ENCODE results near the gene TMEM117.
"Not testable (repeated sequence)": the region's sequence is repeated elsewhere in the genome, so short reads cannot be mapped to it uniquely, and the experiment has no call there.

Gene TMEM117

GRCh38 chr12:44248436-44248835, 412.6 kb downstream of the TMEM117 start:
- no peaks in the 10 kb centered on the region for H3K79me2 ChIP-seq (ENCODE audit: control insufficient read depth, insufficient read depth, low read length, poor library complexity)
- H3K79me1 ChIP-seq (ENCODE audit: low read length): no peaks in the 10 kb centered on the region
- no peak overlapping the region for H3K4me2 ChIP-seq (ENCODE audit: low read length)
- no peak overlapping the region for H3K4ac ChIP-seq (ENCODE audit: low read depth, low read length)
- DNase-seq: no peak
- H3K4me1 ChIP-seq (ENCODE audit: control insufficient read depth in 1 of 2, insufficient read depth in 2 of 2, low read length in 2 of 2): no peaks in the 10 kb centered on the region
- no peak overlapping the region for H3K4me3 ChIP-seq (ENCODE audit: low read depth, low read length)
- H2AK5ac ChIP-seq (ENCODE audit: low read length): no peak overlapping the region
- H3K14ac ChIP-seq (ENCODE audit: low read length): no peak overlapping the region
- no peak overlapping the region for H4K12ac ChIP-seq (ENCODE audit: low read depth, low read length)
- no peak overlapping the region for H4K91ac ChIP-seq (ENCODE audit: low read depth, low read length)
- no peaks in the 10 kb centered on the region for H3K27me3 ChIP-seq (ENCODE audit: insufficient read depth, low read length)
- H3K23ac ChIP-seq (ENCODE audit: low read length): no peak overlapping the region
- no peak overlapping the region for H3K27ac ChIP-seq (ENCODE audit: low read depth, low read length)
- H2BK12ac ChIP-seq (ENCODE audit: low read length): no peak overlapping the region
- H3K9ac ChIP-seq (ENCODE audit: low read length): no peak overlapping the region
- no CpG with 5 or more reads among the region's 4 CpGs for WGBS (ENCODE audit: extremely low coverage, insufficient coverage, insufficient read length)
- H3K36me3 ChIP-seq (ENCODE audit: control insufficient read depth in 1 of 2, insufficient read depth in 2 of 2, low read length in 2 of 2): no peaks in the 10 kb centered on the region
- no peak overlapping the region for H2BK5ac ChIP-seq (ENCODE audit: low read depth, low read length, poor library complexity)
- H3K18ac ChIP-seq (ENCODE audit: low read length): no peak overlapping the region
- H3K9me3 ChIP-seq (ENCODE audit: insufficient read depth, low read depth, low read length): no peaks in the 10 kb centered on the region
- no peak overlapping the region for H2AFZ ChIP-seq (ENCODE audit: insufficient read depth, low read length, poor library complexity)
- no peak overlapping the region for H2BK120ac ChIP-seq (ENCODE audit: insufficient read depth, low read length, poor library complexity)
- no peak overlapping the region for H4K8ac ChIP-seq (ENCODE audit: low read depth, low read length)

DNA sequence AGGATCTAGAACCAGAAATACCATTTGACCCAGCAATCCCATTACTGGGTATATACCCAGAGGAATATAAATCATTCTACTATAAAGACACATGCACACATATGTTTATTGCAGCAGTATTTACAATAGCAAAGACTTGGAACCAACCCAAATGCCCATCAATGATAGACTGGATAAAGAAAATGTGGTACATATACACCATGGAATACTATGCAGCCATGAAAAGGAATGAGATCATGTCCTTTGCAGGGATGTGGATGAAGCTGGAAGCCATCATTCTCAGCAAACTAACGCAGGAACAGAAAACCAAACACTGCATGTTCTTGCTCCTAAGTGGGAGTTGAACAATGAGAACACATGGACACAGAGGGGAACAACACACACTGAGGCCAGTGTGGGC, 414.6 kb downstream of the TMEM117 start:
- not testable (repeated sequence) for H3K23ac ChIP-seq (ENCODE audit: low read length); H3K4me1 ChIP-seq (ENCODE audit: control insufficient read depth in 1 of 2, insufficient read depth in 2 of 2, low read length in 2 of 2); H4K8ac ChIP-seq (ENCODE audit: low read depth, low read length); H2AFZ ChIP-seq (ENCODE audit: insufficient read depth, low read length, poor library complexity); H4K12ac ChIP-seq (ENCODE audit: low read depth, low read length); H3K79me2 ChIP-seq (ENCODE audit: control insufficient read depth, insufficient read depth, low read length, poor library complexity); H3K9ac ChIP-seq (ENCODE audit: low read length); H3K79me1 ChIP-seq (ENCODE audit: low read length); H3K14ac ChIP-seq (ENCODE audit: low read length); H3K27me3 ChIP-seq (ENCODE audit: insufficient read depth, low read length); H3K36me3 ChIP-seq (ENCODE audit: control insufficient read depth in 1 of 2, insufficient read depth in 2 of 2, low read length in 2 of 2); H3K18ac ChIP-seq (ENCODE audit: low read length); H4K91ac ChIP-seq (ENCODE audit: low read depth, low read length); H3K4ac ChIP-seq (ENCODE audit: low read depth, low read length); DNase-seq; H3K4me3 ChIP-seq (ENCODE audit: low read depth, low read length); H3K9me3 ChIP-seq (ENCODE audit: insufficient read depth, low read depth, low read length); H2AK5ac ChIP-seq (ENCODE audit: low read length); H3K4me2 ChIP-seq (ENCODE audit: low read length); H3K27ac ChIP-seq (ENCODE audit: low read depth, low read length); H2BK120ac ChIP-seq (ENCODE audit: insufficient read depth, low read length, poor library complexity); H2BK12ac ChIP-seq (ENCODE audit: low read length); H2BK5ac ChIP-seq (ENCODE audit: low read depth, low read length, poor library complexity)
- WGBS (ENCODE audit: extremely low coverage, insufficient coverage, insufficient read length): no CpG with 5 or more reads among the region's 1 CpG

DNA sequence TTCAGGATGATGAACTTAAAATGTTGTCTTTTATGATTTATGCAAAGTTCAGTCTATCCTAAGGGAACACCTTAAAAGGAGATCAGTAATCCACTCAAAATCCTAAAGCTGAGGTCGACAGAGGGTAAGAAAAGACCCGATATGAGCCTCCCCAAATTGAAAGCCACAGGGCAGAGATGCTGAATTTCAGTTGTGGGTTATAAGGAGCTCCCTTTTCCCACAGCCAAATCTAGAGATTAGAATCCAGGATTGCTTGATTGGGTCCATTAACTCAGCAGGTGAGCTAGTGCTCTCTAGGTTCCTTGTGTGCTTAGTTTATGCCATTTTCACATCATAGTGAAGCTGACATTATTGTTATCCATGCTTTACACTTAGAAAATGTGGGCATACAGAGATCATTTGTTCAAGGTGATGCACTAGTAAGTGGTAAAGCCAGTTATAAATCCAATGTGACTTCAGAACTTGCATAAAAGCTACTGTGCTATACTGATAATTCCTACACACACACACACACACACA, 417.5 kb downstream of the TMEM117 start:
- Histone ChIP-seq H3K4me3 (ENCODE audit: low read depth, low read length) (no peak overlapping the region), H3K4ac (ENCODE audit: low read depth, low read length) (no peak overlapping the region), H3K23ac (ENCODE audit: low read length) (no peak overlapping the region), H3K79me1 (ENCODE audit: low read length) (no peaks in the 10 kb centered on the region), H4K12ac (ENCODE audit: low read depth, low read length) (no peak overlapping the region), H2AFZ (ENCODE audit: insufficient read depth, low read length, poor library complexity) (no peak overlapping the region), H3K79me2 (ENCODE audit: control insufficient read depth, insufficient read depth, low read length, poor library complexity) (no peaks in the 10 kb centered on the region), H3K27ac (ENCODE audit: low read depth, low read length) (no peak overlapping the region), H3K4me1 (ENCODE audit: control insufficient read depth in 1 of 2, insufficient read depth in 2 of 2, low read length in 2 of 2) (no peaks in the 10 kb centered on the region), H2BK120ac (ENCODE audit: insufficient read depth, low read length, poor library complexity) (no peak overlapping the region), H4K8ac (ENCODE audit: low read depth, low read length) (no peak overlapping the region), H2BK5ac (ENCODE audit: low read depth, low read length, poor library complexity) (no peak overlapping the region), H3K4me2 (ENCODE audit: low read length) (no peak overlapping the region), H3K14ac (ENCODE audit: low read length) (no peak overlapping the region), H3K9ac (ENCODE audit: low read length) (no peak overlapping the region), H3K18ac (ENCODE audit: low read length) (no peak overlapping the region), H2BK12ac (ENCODE audit: low read length) (no peak overlapping the region), H2AK5ac (ENCODE audit: low read length) (no peak overlapping the region), H3K36me3 (ENCODE audit: control insufficient read depth in 1 of 2, insufficient read depth in 2 of 2, low read length in 2 of 2) (no peaks in the 10 kb centered on the region), H4K91ac (ENCODE audit: low read depth, low read length) (no peak overlapping the region), H3K27me3 (ENCODE audit: insufficient read depth, low read length) (no peaks in the 10 kb centered on the region), H3K9me3 (ENCODE audit: insufficient read depth, low read depth, low read length) (no peaks in the 10 kb centered on the region)
- DNase-seq: no peak
- no CpG with 5 or more reads among the region's 2 CpGs for WGBS (ENCODE audit: extremely low coverage, insufficient coverage, insufficient read length)

DNA sequence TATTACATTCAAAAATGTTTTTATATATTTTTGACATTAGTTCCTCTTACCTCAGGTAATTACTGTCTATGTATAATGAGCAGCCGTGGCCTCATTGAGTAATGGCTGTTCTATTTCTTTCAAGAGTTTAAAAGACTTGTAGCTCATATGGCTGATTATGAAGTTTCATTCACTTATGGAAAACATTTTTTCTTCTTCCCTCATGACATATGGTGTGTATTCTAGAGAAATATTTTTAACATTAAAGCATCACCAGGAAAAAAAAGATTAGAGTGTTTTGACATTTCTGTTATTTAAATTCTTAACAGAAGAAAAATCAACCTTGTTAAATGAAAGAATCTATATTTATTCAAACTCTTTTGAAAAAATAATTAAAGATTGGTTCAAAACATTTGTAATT, 422.4 kb downstream of the TMEM117 start:
- Histone ChIP-seq H3K18ac (ENCODE audit: low read length) (no peak overlapping the region), H3K27me3 (ENCODE audit: insufficient read depth, low read length) (no peaks in the 10 kb centered on the region), H2AFZ (ENCODE audit: insufficient read depth, low read length, poor library complexity) (no peak overlapping the region), H3K9me3 (ENCODE audit: insufficient read depth, low read depth, low read length) (no peaks in the 10 kb centered on the region), H3K14ac (ENCODE audit: low read length) (no peak overlapping the region), H4K8ac (ENCODE audit: low read depth, low read length) (no peak overlapping the region), H3K9ac (ENCODE audit: low read length) (no peak overlapping the region), H3K23ac (ENCODE audit: low read length) (no peak overlapping the region), H3K4me3 (ENCODE audit: low read depth, low read length) (no peak overlapping the region), H4K91ac (ENCODE audit: low read depth, low read length) (no peak overlapping the region), H2BK12ac (ENCODE audit: low read length) (no peak overlapping the region), H3K4me1 (ENCODE audit: control insufficient read depth in 1 of 2, insufficient read depth in 2 of 2, low read length in 2 of 2) (no peaks in the 10 kb centered on the region), H3K27ac (ENCODE audit: low read depth, low read length) (no peak overlapping the region), H3K79me1 (ENCODE audit: low read length) (no peaks in the 10 kb centered on the region), H2AK5ac (ENCODE audit: low read length) (no peak overlapping the region), H3K4ac (ENCODE audit: low read depth, low read length) (no peak overlapping the region), H2BK5ac (ENCODE audit: low read depth, low read length, poor library complexity) (no peak overlapping the region), H3K79me2 (ENCODE audit: control insufficient read depth, insufficient read depth, low read length, poor library complexity) (no peaks in the 10 kb centered on the region), H4K12ac (ENCODE audit: low read depth, low read length) (no peak overlapping the region), H3K4me2 (ENCODE audit: low read length) (no peak overlapping the region), H2BK120ac (ENCODE audit: insufficient read depth, low read length, poor library complexity) (no peak overlapping the region), H3K36me3 (ENCODE audit: control insufficient read depth in 1 of 2, insufficient read depth in 2 of 2, low read length in 2 of 2) (no peaks in the 10 kb centered on the region)
- WGBS (ENCODE audit: extremely low coverage, insufficient coverage, insufficient read length): no CpG with 5 or more reads among the region's 1 CpG
- DNase-seq: no peak

Measured in trophoblast cell (in vitro differentiated cells and primary cell).